Measurements from ENCODE around the gene ATP8B3. TPM values are rescaled to one million over a fixed set of nuclear protein-coding genes. Genes with fewer than 3 reads are reported as not detected.

ATP8B3 gene
- polyA plus RNA-seq, 1 donor (not counting 4 experiments of a cell fraction or from before 2014, with no cell fraction given), result 0.98 TPM

DNA sequence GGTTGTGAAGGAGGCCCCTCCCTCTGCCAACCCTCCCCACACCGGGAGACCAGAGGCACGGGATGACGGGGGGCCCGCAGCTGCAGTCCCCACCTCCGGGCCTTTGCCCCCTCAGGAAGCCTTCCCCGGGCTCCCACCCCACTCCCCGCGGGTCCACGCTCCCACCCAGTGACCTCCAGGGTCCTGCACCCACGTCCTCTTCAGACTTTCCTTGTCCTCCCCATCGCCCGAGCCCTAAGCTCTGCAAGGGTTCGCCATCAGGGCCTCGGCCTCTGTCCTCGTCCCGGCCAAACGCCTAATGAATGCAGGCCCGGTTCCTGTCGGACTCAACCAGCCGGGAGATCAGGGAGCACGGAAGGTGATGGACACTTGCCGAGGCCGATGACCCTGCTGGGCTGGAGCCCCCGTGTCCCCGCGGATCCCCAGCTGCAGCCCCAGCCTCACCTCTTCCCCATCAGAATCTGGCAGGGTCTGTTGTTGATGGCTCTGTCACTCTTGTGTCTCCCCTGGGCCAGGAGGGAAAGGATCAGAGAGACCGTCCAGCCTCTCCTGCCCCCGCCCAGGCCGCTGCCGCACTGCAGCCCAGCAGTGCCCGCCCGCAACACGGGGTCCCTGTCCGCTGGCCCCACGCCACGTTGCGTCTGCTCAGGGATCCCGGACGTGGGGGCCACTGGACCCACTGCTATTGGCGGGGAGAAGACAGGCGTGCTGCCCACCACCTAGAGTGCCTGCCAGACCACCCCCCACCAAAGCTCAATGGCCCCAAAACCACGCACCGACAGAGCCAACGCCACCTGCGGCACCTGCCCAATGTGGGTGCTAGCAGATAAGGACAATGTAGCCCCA lies 5.7 kb downstream of the ATP8B3 start:
- Histone ChIP-seq H3K4me2 (ENCODE audit: control insufficient read depth, extremely low read depth, insufficient read depth, low read depth, low read length) (no peak overlapping the region), H3K4me1 (ENCODE audit: control insufficient read depth, extremely low read depth, insufficient read depth, low read length) (peaks cover 5% of the 10 kb centered on the region), H3K36me3 (ENCODE audit: control insufficient read depth in 2 of 2, extremely low read depth in 1 of 2, insufficient read depth in 2 of 2, low read length in 2 of 2) (no peaks in the 10 kb centered on the region), H3K9ac (ENCODE audit: control insufficient read depth, extremely low read depth, insufficient read depth, low read length) (no peak overlapping the region), H3K79me2 (ENCODE audit: control insufficient read depth, insufficient read depth, low read length) (no peaks in the 10 kb centered on the region), H3K27ac (ENCODE audit: control insufficient read depth, insufficient read depth, low read length) (no peak overlapping the region), H2AFZ (ENCODE audit: control insufficient read depth, low read length) (no peak overlapping the region), H4K20me1 (ENCODE audit: control insufficient read depth, extremely low read depth, insufficient read depth, low read length) (no peaks in the 10 kb centered on the region), H3K9me3 (ENCODE audit: control insufficient read depth, low read depth, low read length) (no peaks in the 10 kb centered on the region), H3K9me1 (ENCODE audit: control insufficient read depth, extremely low read depth, insufficient read depth, low read length) (no peaks in the 10 kb centered on the region), H3K4me3 (ENCODE audit: control insufficient read depth in 2 of 3, extremely low read depth in 1 of 3, insufficient read depth in 2 of 3, low read depth in 1 of 3, low read length in 3 of 3) (no peak overlapping the region), H3K27me3 (ENCODE audit: control insufficient read depth, extremely low read depth, insufficient read depth, low read length) (no peaks in the 10 kb centered on the region)
- FAIRE-seq (no peak), DNase-seq (ENCODE audit: low read depth, low spot score) (no peak)
- no peak for TF ChIP-seq EZH2 (IDR thresholded peaks at IDR 0.05; ENCODE audit: low read length)
- TF ChIP-seq, protein P1, sequence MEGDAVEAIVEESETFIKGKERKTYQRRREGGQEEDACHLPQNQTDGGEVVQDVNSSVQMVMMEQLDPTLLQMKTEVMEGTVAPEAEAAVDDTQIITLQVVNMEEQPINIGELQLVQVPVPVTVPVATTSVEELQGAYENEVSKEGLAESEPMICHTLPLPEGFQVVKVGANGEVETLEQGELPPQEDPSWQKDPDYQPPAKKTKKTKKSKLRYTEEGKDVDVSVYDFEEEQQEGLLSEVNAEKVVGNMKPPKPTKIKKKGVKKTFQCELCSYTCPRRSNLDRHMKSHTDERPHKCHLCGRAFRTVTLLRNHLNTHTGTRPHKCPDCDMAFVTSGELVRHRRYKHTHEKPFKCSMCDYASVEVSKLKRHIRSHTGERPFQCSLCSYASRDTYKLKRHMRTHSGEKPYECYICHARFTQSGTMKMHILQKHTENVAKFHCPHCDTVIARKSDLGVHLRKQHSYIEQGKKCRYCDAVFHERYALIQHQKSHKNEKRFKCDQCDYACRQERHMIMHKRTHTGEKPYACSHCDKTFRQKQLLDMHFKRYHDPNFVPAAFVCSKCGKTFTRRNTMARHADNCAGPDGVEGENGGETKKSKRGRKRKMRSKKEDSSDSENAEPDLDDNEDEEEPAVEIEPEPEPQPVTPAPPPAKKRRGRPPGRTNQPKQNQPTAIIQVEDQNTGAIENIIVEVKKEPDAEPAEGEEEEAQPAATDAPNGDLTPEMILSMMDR (optimal IDR thresholded peaks at IDR 0.05 in 1 of 3, IDR thresholded peaks at IDR 0.05 in 1 of 3, conservative IDR thresholded peaks at IDR 0.05 in 1 of 3; ENCODE audit: extremely low read depth in 1 of 3, insufficient read depth in 2 of 3, low read length in 3 of 3), result no peak
- dilution Hi-C loops (cut with MboI; ENCODE audit: extremely low pct_ligation_motif_present, low sequenced_read_pairs), result no loop called here

DNA sequence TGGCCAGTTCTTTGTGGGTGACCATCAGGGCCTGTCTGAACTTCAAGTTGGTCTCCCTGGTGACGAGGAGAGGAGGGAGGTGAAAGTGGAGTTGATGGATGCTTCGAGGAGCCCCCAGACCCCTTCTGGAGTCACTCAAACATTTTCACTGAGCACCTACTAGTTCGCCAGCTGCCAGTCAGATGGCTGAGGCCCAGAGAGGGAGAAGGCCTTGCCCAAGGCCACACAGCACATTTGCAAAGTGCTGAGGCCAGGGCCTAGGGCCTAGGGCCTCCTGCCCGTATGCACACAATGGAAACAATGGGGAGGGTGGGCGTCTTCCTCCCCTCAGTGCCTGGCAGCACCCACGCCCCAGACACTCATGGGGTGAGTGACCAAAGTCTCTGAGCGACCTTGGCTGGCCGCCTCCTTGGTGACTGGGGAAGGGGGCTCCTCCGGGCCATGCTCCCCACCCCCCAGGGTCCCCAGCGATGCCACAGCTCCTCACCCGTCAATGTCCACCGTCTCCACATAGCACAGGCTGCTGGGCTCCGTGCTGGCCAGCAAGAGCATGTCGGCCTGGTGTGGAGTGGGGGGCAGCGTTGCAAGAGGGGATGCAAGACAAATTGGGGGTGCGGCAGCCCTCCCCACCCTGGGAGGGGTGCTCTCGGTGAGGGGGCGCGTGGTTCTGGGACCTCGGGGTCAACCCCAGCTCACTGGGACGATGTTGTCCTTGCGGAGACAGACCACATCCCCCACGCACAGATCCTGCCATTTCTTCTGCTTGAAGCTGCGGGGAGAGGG lies 6.5 kb downstream of the ATP8B3 start:
- H3K4me2 ChIP-seq (ENCODE audit: control insufficient read depth, extremely low read depth, insufficient read depth, low read depth, low read length), result no peak overlapping the region
- H3K79me2 ChIP-seq (ENCODE audit: control insufficient read depth, insufficient read depth, low read length), result no peaks in the 10 kb centered on the region
- no peak overlapping the region for H2AFZ ChIP-seq (ENCODE audit: control insufficient read depth, low read length)
- H3K36me3 ChIP-seq (ENCODE audit: control insufficient read depth in 2 of 2, extremely low read depth in 1 of 2, insufficient read depth in 2 of 2, low read length in 2 of 2), result no peaks in the 10 kb centered on the region
- TF ChIP-seq EZH2 (IDR thresholded peaks at IDR 0.05; ENCODE audit: low read length), result no peak
- TF ChIP-seq, protein P1 (optimal IDR thresholded peaks at IDR 0.05 in 1 of 3, IDR thresholded peaks at IDR 0.05 in 1 of 3, conservative IDR thresholded peaks at IDR 0.05 in 1 of 3; ENCODE audit: extremely low read depth in 1 of 3, insufficient read depth in 2 of 3, low read length in 3 of 3), result no peak
- dilution Hi-C loops (cut with MboI; ENCODE audit: extremely low pct_ligation_motif_present, low sequenced_read_pairs), result no loop called here
- no peaks in the 10 kb centered on the region for H3K9me3 ChIP-seq (ENCODE audit: control insufficient read depth, low read depth, low read length)
- DNase-seq (ENCODE audit: low read depth, low spot score) (no peak), FAIRE-seq (no peak)
- no peak overlapping the region for H3K27ac ChIP-seq (ENCODE audit: control insufficient read depth, insufficient read depth, low read length)
- H3K27me3 ChIP-seq (ENCODE audit: control insufficient read depth, extremely low read depth, insufficient read depth, low read length), result no peaks in the 10 kb centered on the region
- H3K9ac ChIP-seq (ENCODE audit: control insufficient read depth, extremely low read depth, insufficient read depth, low read length), result no peak overlapping the region
- H4K20me1 ChIP-seq (ENCODE audit: control insufficient read depth, extremely low read depth, insufficient read depth, low read length), result no peaks in the 10 kb centered on the region
- H3K9me1 ChIP-seq (ENCODE audit: control insufficient read depth, extremely low read depth, insufficient read depth, low read length), result no peaks in the 10 kb centered on the region
- H3K4me1 ChIP-seq (ENCODE audit: control insufficient read depth, extremely low read depth, insufficient read depth, low read length), result peaks cover 2% of the 10 kb centered on the region
- no peak overlapping the region for H3K4me3 ChIP-seq (ENCODE audit: control insufficient read depth in 2 of 3, extremely low read depth in 1 of 3, insufficient read depth in 2 of 3, low read depth in 1 of 3, low read length in 3 of 3)
